ENCODE measurements around the gene ANKDD1B. TPM values are rescaled to one million over a fixed set of nuclear protein-coding genes. Genes with fewer than 3 reads are reported as not detected.
"Not testable (repeated sequence)": the region's sequence is repeated elsewhere in the genome, so short reads cannot be mapped to it uniquely, and the experiment has no call there.

The ANKDD1B gene
- total RNA-seq, result 0.32 and 0.39 TPM in 2 replicates

DNA sequence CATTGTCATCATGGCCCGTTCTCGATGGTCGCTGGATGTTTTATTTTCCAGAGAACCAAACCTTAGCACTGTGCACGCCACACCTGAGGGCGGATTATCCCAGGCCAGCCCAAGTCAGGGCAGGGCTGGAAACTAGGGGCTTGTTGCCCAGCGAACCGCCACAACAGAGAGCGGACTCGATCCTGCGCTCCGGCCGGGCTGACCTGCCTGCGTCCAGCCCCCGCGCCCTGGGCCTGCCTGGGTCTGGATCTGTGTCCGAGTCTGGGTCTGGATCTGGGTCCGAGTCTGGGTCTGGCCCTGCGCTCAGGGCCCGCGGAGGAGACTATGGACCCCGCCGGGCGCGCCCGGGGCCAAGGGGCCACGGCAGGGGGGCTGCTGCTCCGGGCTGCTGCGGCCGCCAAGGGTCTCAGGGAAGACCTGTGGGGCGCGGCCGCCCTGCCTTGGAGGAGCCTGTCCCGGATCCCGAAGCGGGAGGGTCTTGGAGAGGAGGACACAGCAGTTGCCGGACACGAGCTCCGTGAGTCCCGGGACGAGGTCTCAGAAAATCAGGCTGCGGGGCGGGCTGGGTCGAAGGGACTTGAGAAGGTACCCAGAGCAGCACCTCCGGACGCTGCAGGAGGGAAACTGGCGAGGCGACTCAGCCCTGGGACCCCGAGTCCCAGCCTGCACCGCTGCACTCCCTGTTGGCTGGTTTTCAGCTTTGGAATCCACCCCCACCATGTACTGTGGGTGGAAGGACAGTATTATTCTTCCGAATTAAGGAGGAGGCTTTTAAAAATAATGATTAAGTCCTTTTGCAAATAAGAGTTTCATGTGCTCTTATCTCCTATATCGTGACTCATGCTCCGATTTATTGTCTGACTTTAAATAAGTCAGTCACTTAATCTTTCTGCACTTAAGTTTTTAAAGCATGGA, at the start of gene ANKDD1B:
ANKDD1B (plus strand) TSS at position 143 of the 915 bp plus-strand sequence; CDS start at position 325, 182 bp downstream.
- intact Hi-C loops (cut with micrococcal nuclease), result no loop called here

DNA sequence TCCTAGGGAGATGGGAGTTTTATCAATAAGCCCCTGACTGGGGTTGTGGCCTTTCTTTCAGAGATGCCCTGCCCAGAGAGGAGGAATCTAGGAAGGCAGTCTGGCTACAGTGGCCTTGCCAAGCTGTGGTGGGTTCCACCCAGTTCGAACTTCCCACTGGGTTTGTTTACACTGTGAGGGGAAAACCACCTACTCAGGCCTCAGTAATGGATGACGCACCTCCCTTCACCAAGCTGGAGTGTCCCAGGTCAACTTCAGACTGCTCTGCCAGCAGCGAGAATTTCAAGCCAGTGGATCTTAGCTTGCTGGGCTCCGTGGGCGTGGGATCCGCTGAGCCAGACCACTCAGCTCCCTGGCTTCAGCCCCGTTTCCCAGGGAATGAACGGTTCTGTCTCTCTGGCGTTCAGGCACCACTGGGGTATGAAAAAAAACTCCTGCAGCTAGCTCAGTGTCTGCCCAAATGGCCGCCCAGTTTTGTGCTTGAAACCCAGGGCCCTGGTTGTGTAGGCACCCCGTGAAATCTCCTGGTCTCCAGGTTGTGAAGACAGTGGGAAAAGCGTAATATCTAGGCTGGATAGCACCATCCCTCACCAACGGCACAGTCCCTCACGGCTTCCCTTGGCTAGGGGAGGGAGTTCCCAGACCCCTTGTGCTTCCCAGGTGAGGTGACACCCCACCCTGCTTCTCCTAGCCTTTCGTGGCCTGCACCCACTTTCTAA, 45.1 kb upstream of the ANKDD1B start:
- intact Hi-C loops (cut with micrococcal nuclease), result loop anchor here (2.0 to 5.0 kb wide), 7 partner anchors 23 to 799 kb away; partner anchors contain the start of genes ANKRD31, GCNT4, GFM2 and HMGCR

DNA sequence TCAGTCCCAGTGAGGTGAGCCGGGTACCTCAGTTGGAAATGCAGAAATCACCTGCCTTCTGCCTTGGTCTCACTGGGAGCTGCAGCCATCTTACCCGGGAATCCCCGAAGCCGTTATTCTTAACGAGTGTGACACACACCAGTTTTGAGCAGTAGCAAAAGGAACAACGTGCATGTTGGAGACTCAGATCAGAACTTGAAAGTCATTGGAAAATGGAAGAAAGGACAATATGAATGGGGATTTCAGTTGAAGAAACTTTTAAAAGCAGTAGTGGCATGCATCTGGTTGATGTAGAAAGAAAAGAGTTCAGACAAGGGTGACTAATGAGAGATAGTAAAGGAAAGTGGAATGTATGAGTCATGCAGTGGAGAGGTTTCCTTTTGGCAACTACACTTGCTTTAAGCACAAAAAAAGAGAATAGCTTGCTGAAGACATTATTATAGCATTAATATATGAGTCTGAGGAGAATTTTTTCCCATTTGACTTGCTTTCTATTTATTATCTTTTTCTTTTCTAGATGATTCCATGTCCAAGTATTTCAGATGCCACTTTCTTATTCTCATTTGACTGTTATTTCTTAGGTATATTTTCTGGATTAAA, 44.4 kb upstream of the ANKDD1B start:
- intact Hi-C loops (cut with micrococcal nuclease), result loop anchor here (1.0 to 5.0 kb wide), 8 partner anchors 22 to 800 kb away; partner anchors contain the start of genes ANKRD31, CERT1, GCNT4 and GFM2

DNA sequence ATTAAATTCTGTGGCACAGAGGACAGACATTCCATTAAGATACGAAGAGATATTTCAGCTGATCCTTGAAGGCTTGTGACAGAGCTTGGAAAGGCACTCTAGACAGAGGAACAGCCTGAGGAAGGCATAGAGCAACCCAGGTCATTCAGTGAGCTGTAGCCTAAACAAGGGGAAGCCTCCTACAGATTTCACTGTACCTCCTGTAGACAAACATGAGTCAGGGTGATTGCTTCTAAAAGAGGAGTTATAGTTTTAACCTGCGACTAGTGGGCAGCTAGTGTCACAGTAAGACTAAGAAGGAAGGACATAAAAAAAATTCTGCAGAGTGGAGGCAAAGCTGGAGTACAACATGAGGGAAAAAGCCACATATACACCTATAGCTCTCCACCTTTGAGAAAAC, 43.5 kb upstream of the ANKDD1B start:
- intact Hi-C loops (cut with micrococcal nuclease), result loop anchor here (1.0 to 5.0 kb wide), 8 partner anchors 21 to 800 kb away; partner anchors contain the start of genes ANKRD31, CERT1, GCNT4 and GFM2

DNA sequence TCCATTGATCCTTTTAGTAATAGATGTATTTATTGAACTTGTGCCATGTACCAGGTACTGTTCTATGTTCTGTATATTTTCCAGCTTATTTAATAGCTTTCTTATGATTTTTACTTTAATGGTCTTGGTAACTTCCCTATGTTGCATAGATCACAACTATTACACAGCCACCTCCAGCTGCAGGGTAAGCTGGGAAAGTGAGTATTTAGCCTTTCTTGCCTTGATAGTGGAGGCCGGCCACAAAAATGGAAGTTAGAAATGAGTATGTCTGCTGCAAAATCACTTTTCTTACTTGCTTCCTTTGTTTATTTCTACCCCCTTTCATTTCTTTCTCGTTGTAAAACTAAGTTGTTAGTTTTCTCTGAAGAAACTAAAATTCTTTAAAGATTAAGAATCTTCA, 43.1 kb upstream of the ANKDD1B start:
- intact Hi-C loops (cut with micrococcal nuclease), result loop anchor here (5.0 kb wide), 3 partner anchors 331 to 801 kb away; partner anchors contain the start of genes ANKRD31, GCNT4, GFM2 and NSA2

DNA sequence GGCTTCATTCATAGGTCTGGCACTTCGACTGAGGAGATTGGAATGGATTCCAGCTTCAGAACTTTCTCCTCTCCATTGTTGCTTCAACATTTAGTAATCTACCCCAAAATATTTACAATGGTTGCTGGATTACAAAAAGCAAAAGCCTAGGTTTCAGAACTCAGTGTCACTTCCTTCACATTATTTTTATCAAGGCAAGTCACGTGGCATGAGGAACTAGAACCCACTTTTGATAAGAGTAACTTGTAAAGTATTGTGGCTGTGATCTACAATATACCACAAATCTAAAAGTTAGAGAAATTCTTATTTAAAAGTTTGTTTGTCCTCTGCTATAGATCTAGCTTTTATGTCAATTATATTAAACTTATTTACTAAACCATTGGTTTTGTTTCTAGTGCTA, 39.7 kb upstream of the ANKDD1B start:
- intact Hi-C loops (cut with micrococcal nuclease), result no loop called here

DNA sequence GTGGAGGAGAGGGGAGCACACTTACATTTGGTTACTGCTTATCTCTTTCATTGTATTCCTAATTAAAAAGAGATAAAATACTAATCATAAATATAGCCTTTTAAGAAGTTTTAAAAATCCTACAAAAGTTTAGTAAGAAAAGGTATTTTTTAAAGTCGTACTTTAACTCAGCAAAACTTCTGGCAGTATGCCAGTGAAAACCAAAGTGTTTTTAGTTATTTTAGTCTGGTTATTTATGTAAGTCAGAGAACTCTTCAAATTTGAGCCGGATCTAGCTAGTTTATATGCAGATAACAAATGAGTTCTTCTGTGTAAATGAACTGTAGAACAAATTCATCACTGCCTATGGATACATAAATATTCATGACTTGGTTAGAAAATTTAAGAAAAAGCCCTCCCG, 36.5 kb upstream of the ANKDD1B start:
- intact Hi-C loops (cut with micrococcal nuclease), result no loop called here

DNA sequence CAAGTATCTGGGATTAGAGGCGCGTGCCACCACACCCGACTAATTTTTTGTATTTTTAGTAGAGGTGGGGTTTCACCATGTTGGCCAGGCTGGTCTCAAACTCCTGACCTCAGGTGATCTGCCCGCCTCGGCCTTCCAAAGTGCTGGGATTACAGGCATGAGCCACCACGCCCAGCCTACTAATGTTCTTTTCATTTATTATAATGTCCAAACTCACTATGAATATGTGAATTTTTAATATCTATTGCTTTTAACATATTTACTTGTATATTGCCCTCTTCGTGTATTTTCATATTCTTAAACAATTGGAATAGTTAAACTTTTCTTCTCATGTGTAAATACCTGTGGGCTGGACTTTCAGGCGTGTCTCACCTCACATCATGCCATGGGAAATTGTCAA, 33.0 kb upstream of the ANKDD1B start:
- intact Hi-C loops (cut with micrococcal nuclease), result not testable (repeated sequence)

DNA sequence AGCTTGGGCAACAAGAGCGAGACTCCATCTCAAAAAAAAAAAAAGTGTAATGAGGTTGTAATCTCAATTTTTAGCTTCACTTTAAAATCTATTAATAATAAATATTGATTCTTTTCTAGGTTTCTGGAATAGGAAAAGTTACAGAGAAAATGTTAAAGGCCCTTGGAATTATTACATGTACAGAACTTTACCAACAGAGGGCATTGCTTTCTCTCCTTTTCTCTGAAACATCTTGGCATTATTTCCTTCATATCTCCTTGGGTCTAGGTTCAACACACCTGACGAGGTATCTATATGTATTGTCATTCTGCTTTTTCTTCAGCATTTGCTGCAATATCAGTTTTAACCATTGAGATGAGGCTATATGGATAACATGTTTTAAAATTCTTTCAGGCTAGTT, 26.6 kb upstream of the ANKDD1B start:
- intact Hi-C loops (cut with micrococcal nuclease), result loop anchor here (5.0 kb wide), 1 partner anchor 98 kb away; no protein-coding TSS in a partner anchor

DNA sequence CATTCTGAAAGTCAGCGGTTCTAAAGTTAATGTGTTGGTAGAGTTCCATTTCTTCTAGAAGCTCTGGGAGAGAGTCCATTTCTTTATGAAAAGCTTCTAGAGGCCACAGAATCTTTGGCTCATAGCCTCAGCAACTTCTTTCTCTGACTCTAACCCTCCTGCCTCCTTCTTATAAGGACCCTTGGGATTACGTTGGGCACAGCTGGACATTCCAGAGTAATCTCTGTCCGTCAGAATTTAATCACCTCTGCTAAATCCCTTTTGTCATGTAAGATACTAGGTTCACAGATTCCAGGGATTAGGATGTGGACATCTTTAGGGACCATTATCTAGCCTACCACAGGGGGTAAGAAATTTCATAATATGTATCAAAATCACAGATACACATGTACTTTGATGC, 22.6 kb upstream of the ANKDD1B start:
- intact Hi-C loops (cut with micrococcal nuclease), result loop anchor here (2.0 kb wide), 1 partner anchor 22 kb away; no protein-coding TSS in a partner anchor

DNA sequence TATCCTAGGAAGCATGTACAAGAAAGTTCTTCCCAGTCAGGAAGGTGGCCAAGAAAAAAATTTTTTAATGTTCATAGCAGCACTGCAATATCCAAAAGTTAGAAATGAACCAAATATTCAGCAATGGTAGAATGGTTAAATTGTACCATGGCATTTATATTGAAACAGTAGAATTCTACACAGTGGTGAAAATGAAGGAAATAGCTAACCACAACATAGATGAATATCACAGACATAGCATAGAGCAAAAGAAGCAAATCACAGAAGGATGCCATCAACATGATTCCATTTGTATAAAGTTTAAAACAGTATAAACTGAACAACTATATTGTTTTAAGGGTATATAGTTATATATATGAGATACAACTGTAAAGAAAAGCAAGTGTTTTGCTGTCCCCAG, 10.7 kb upstream of the ANKDD1B start:
- intact Hi-C loops (cut with micrococcal nuclease), result loop anchor here (5.0 kb wide), 1 partner anchor 67 kb away; no protein-coding TSS in a partner anchor

DNA sequence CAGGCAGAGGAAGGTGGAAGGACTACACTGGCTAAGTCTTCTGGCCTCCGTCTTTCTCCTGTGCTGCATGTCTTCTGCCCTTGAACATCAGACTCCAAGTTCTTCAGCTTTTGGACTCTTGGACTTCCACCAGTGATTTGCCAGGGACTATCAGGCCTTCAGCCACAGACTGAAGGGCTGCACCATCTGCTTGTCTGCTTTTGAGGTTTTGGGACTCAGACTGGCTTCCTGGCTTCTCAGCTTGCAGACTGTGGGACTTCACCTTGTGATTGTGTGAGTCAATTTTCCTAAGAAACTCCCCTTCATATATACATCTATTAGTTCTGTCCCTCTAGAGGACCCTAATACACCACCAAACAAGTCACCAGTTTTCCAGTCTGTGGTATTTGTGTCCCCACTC, 9.7 kb upstream of the ANKDD1B start:
- intact Hi-C loops (cut with micrococcal nuclease), result loop anchor here (5.0 kb wide), 1 partner anchor 66 kb away; no protein-coding TSS in a partner anchor

DNA sequence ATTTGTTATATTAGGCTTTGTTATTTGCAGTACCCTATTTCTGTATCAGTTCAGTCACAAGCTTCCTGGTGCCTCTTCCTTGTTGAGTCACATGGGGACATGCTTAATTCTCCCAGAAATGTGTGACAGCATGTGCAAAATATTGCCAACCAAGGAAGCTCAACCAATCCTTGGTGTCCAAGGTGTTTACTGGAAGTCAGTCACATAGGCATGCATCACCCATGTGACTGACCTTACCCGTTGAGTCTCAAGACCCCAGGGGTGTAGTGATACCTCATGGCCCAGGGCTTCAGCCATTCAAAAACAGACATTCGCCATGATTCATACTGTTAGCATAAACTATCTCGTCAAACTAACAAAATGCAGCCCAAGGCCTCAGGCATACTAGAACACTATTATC, 9.3 kb upstream of the ANKDD1B start:
- intact Hi-C loops (cut with micrococcal nuclease), result loop anchor here (5.0 kb wide), 1 partner anchor 65 kb away; no protein-coding TSS in a partner anchor

DNA sequence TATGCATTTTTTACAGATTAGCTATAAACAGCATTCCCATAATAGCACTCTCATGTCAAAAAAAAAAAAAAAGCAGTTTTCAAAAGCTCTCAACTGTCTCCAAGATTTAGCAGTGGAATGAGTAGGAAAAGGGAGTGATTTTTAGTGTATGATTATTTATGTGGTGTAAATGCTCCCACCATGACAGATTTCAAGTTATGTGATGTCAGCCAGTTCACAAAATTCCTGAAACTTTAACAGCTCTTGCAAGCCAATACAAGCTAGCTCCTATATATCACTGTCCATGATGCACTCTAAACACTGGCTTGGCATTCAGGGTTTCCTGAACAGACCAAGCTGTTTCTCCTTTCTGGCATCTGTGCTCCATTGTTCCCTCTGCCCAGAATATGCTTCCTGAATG, 7.9 kb upstream of the ANKDD1B start:
- intact Hi-C loops (cut with micrococcal nuclease), result loop anchor here (5.0 kb wide), 1 partner anchor 64 kb away; no protein-coding TSS in a partner anchor

DNA sequence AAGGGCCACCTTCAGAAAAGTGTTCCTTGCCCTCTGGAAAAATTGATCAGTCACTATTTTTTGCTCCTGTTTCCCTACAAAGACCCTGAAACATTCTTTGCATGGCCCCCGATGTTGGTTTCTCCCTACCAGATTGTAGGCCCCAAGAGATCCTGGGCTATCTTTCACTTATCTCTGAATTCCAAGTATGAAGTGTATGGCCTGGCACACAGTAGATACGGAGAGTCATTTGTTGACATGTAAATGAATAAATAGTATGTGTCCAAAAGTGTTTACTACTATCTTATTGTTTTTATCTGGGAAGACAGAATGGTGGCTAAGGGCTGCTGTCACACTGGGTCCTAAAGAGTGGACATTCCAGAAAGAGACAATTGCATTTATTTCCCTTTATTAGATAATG, 7.4 kb upstream of the ANKDD1B start:
- intact Hi-C loops (cut with micrococcal nuclease), result loop anchor here (5.0 kb wide), 1 partner anchor 63 kb away; no protein-coding TSS in a partner anchor

DNA sequence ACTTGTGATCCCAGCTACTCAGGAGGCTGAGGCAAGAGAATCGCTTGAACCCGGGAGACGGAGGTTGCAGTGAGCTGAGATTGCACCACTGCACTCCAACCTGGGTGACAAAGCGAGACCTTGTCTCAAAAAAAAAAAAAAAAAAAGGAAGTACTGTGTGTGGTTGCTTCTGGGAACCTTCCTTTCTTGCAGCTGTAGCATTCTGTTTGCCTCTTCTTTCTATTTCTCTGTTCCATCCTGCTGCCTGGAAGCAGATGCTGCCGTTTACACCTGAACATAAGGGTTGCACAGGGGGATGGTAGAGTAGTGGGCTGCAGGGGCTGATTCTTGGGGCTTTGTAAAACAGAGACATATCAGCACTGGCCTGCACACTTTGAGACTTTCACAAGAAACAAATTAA, 3.9 kb upstream of the ANKDD1B start:
- intact Hi-C loops (cut with micrococcal nuclease), result not testable (repeated sequence)

DNA sequence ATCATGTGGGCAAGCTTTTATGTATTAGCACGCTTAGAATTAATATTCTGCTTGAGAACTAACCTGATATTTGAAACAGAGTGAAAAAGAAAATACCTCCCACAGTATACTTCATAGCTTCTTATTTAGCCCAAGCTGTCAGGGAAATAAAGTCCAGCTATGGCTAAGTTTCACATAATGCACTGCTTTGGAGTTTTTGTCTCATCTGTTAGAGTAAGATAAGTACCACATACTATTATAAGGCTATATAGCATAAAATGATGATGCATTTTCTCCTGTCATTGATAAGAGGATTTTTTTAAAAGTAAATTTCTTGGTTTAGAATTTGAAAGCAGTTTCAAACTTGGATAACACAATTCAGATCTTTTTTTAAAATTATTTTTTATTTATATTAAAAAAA, 2.4 kb upstream of the ANKDD1B start:
- intact Hi-C loops (cut with micrococcal nuclease), result no loop called here

DNA sequence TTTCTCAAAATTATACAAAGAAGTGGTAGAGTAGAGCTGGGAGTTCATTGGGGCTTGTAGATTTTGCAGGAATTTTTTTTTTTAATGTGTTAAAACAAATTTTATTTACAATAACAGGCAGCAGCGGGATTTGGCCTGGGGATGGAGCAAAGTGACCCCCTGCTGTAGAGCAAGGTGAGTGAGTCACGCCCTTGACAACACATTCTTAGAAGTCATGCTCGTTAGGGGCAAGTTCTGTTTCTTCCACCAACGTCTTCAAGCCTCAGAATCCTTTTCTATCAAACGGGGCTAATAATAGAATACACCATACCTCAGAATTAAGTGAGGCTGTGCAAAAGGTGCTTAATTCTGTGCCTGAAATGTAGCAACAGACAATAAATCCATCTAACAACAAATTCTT, 1.1 kb upstream of the ANKDD1B start:
- intact Hi-C loops (cut with micrococcal nuclease), result no loop called here

DNA sequence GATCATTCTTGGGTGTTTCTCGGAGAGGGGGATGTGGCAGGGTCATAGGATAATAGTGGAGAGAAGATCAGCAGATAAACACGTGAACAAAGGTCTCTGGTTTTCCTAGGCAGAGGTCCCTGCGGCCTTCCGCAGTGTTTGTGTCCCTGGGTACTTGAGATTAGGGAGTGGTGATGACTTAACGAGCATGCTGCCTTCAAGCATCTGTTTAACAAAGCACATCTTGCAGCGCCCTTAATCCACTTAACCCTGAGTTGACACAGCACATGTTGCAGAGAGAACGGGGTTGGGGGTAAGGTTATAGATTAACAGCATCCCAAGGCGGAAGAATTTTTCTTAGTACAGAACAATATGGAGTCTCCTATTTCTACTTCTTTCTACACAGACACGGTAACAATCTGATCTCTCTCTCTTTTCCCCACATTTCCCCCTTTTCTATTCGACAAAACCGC, 368 bp upstream of the ANKDD1B start:
- intact Hi-C loops (cut with micrococcal nuclease), result not testable (repeated sequence)

DNA sequence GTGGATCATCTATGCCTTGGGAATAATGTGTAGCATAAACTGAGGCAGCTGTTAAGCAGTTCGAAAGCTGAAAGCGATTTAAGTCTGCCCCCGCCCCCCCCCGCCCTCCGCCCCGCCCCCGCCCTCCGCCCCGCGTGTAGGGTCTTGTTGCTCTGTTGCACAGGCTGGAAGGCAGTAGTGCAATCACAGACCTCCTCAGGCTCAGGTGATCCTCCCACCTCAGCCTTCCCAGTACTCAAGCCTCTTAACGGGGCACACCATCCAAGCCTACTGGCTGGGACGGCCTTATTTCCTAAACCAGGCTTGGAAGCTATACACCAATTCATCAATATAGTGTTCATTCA, 945 bp downstream of the ANKDD1B start:
- intact Hi-C loops (cut with micrococcal nuclease), result no loop called here

DNA sequence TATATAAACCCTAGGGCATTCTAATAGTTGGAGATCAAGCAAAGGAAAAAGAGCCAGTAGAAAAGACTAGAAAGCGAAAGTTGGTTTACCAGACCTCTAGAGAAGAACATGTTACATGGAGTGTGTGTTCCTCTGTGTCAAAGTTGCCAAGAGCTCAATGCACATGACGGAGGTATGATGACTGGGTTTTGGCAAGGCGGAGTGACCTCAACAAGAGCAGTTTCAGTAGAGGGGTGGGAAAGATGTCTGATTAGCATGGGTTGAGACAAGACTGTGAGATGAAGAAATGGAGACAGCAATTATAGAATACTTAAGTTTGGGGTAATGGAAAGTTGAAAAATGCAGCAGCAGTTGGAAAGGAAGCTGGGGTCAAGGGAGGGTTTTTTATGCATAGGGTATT, 1.6 kb downstream of the ANKDD1B start:
- intact Hi-C loops (cut with micrococcal nuclease), result no loop called here
